ENCODE results near the gene CLASP1. TPM values are rescaled to one million over a fixed set of nuclear protein-coding genes. Genes with fewer than 3 reads are reported as not detected.

CLASP1 gene
- total and polyA plus RNA-seq, 2 experiments from 2014 or later, result 20.1 to 37.4 TPM

DNA sequence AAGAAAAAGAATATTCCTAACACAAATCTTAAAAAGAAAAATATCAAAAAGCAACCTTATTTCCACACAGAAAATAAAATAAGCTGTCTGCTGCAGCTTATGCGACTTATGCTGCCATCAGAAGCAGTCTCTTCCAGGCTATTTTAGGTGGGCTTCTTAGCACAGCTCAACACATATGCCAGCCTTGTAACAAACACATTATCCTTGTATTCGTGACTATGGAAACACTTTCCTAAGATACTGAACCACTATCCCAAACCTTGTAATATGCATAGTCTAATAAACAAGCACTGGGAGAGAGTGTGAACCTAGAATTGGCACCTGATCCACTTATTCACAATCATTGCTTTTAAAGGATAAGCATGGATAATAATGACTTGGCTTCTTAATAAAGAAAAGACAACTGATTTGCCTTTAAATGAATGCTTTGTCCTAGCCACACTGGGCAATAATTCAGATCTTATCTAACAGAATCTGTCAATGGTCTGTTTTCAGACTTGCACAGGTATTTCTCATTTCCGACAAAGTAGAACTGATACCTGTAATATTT, 158.6 kb downstream of the CLASP1 start:
- H3K27ac ChIP-seq, result peak overlapping the region; percentile 52
- H3K79me2 ChIP-seq (ENCODE audit: insufficient read depth), result peaks cover 94% of the 10 kb centered on the region
- no peak for TF ChIP-seq EZH2 (IDR thresholded peaks at IDR 0.05; ENCODE audit: insufficient read depth, poor library complexity, severe bottlenecking)
- TF ChIP-seq EZH2phosphoT487 (IDR thresholded peaks at IDR 0.05; ENCODE audit: insufficient read depth, low read depth), result no peak
- no peaks in the 10 kb centered on the region; the same call in 1 of the 2 replicates for H3K36me3 ChIP-seq (ENCODE audit: low read depth)
- H2AFZ ChIP-seq, result no peak overlapping the region
- H3K4me3 ChIP-seq, result no peak overlapping the region
- H3F3A ChIP-seq (ENCODE audit: insufficient read depth), result peaks cover 30% of the 10 kb centered on the region; the same call in 1 of the 2 replicates
- no peaks in the 10 kb centered on the region for H3K27me3 ChIP-seq (replicated peaks; ENCODE audit: insufficient read depth)
- H3K9ac ChIP-seq, result peak overlapping the region; percentile 1; the same call in 1 of the 2 replicates
- DNase-seq, result no peak
- in situ Hi-C loops (cut with MboI), result no loop called here
- H3K9me3 ChIP-seq (ENCODE audit: low read depth), result no peaks in the 10 kb centered on the region
- 82 to 83% methylated on average over 3 of the region's 3 CpGs for WGBS, 2 experiments (ENCODE audit: low coverage in 1 of 2, low lambda C conversion rate in 2 of 2, missing lambda C conversion rate in 2 of 2)
- no peaks in the 10 kb centered on the region for H4K20me1 ChIP-seq (ENCODE audit: insufficient read depth)
- H3K4me1 ChIP-seq (ENCODE audit: insufficient read depth), result peaks cover 34% of the 10 kb centered on the region
- H3K9me2 ChIP-seq (ENCODE audit: insufficient read depth), result no peaks in the 10 kb centered on the region
- H3K4me2 ChIP-seq (ENCODE audit: unreplicated experiment), result no peak overlapping the region

DNA sequence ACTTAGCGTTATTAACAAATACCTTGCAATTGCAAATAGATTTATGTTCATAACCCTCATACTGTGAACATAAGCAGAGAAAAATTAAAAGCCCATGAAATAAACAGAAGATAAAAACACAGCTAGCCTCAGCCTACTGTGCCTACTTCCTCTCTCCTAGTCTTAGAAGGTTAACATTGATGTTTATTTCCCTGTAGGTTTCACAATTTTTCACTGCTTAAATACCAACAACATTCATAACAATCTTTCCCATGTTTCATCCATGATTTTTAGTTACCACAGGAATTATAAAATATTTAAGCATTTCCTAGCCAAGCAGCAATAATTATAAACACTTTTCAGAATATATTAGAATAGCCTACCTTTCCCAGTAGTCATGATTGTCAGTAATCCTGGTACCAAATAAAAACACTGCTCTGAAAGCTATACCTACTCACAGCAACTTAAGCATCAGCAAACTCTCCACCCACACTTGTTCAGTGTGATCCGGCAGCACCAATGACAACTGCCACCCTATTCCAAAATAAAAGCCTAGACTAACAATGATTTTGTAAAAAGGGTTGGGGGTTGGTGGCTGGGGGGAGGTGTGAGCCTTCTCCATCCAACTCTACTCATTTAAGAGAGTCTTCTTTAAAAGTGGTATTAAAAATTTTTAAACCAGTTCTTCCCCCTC, 159.2 kb downstream of the CLASP1 start:
- no peaks in the 10 kb centered on the region for H3K9me3 ChIP-seq (ENCODE audit: low read depth)

DNA sequence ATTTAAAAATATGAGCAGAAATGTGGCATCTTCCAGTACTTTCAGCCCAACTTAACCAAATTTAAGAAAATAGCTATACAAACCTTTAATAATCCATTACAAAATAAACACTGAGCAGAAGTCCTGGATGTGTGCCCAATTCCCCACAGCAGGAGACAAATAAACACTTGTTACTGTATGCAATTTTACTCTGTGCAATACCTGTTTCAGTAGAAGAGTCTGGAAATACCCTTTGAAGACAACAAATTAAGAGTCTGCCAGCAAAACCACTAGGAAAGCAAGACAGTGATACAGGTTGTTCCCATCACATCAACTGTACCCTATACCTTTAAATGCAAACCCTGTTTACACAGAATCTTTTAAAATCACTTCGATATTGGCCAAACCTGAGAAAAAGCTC, 160.0 kb downstream of the CLASP1 start:
- Histone ChIP-seq H3K9ac (peak overlapping the region; percentile 1; the same call in 1 of the 2 replicates), H3K27me3 (replicated peaks; ENCODE audit: insufficient read depth) (no peaks in the 10 kb centered on the region), H3K27ac (peak overlapping the region; percentile 52; the same call in 1 of the 2 replicates), H3K4me1 (ENCODE audit: insufficient read depth) (peaks cover 46% of the 10 kb centered on the region), H3K4me2 (ENCODE audit: unreplicated experiment) (peak overlapping the region; percentile 17), H3K9me2 (ENCODE audit: insufficient read depth) (no peaks in the 10 kb centered on the region), H4K20me1 (ENCODE audit: insufficient read depth) (no peaks in the 10 kb centered on the region), H3F3A (ENCODE audit: insufficient read depth) (peaks cover 44% of the 10 kb centered on the region), H2AFZ (no peak overlapping the region), H3K9me3 (ENCODE audit: low read depth) (no peaks in the 10 kb centered on the region), H3K79me2 (ENCODE audit: insufficient read depth) (peaks cover 82% of the 10 kb centered on the region), H3K36me3 (ENCODE audit: low read depth) (no peaks in the 10 kb centered on the region; the same call in 1 of the 2 replicates), H3K4me3 (no peak overlapping the region)
- no peak for TF ChIP-seq EZH2phosphoT487 (IDR thresholded peaks at IDR 0.05; ENCODE audit: insufficient read depth, low read depth)
- no peak for TF ChIP-seq EZH2 (IDR thresholded peaks at IDR 0.05; ENCODE audit: insufficient read depth, poor library complexity, severe bottlenecking)
- in situ Hi-C loops (cut with MboI), result no loop called here
- 96 to 100% methylated on average over 1 of the region's 1 CpG for WGBS, 2 experiments (ENCODE audit: low coverage in 1 of 2, low lambda C conversion rate in 2 of 2, missing lambda C conversion rate in 2 of 2)
- DNase-seq, result no peak

More for the DNA sequence above, 159.2 kb downstream of the CLASP1 start:
- Histone ChIP-seq H4K20me1 (ENCODE audit: insufficient read depth) (no peaks in the 10 kb centered on the region), H3K4me1 (ENCODE audit: insufficient read depth) (peaks cover 40% of the 10 kb centered on the region), H3K4me2 (ENCODE audit: unreplicated experiment) (peak overlapping the region; percentile 17), H3K27ac (peak overlapping the region; percentile 52), H3K36me3 (ENCODE audit: low read depth) (no peaks in the 10 kb centered on the region; the same call in 1 of the 2 replicates), H3K4me3 (no peak overlapping the region), H2AFZ (no peak overlapping the region), H3K79me2 (ENCODE audit: insufficient read depth) (peaks cover 90% of the 10 kb centered on the region), H3K27me3 (replicated peaks; ENCODE audit: insufficient read depth) (no peaks in the 10 kb centered on the region), H3K9me2 (ENCODE audit: insufficient read depth) (no peaks in the 10 kb centered on the region), H3K9ac (peak overlapping the region; percentile 1; the same call in 1 of the 2 replicates), H3F3A (ENCODE audit: insufficient read depth) (peaks cover 36% of the 10 kb centered on the region; the same call in 1 of the 2 replicates)
- in situ Hi-C loops (cut with MboI), result no loop called here
- peak; percentile 44 for DNase-seq
- TF ChIP-seq EZH2 (IDR thresholded peaks at IDR 0.05; ENCODE audit: insufficient read depth, poor library complexity, severe bottlenecking), result no peak
- no peak for TF ChIP-seq EZH2phosphoT487 (IDR thresholded peaks at IDR 0.05; ENCODE audit: insufficient read depth, low read depth)
- WGBS, 2 experiments (ENCODE audit: low coverage in 1 of 2, low lambda C conversion rate in 2 of 2, missing lambda C conversion rate in 2 of 2), result 50 to 51% methylated on average over 2 of the region's 2 CpGs

DNA sequence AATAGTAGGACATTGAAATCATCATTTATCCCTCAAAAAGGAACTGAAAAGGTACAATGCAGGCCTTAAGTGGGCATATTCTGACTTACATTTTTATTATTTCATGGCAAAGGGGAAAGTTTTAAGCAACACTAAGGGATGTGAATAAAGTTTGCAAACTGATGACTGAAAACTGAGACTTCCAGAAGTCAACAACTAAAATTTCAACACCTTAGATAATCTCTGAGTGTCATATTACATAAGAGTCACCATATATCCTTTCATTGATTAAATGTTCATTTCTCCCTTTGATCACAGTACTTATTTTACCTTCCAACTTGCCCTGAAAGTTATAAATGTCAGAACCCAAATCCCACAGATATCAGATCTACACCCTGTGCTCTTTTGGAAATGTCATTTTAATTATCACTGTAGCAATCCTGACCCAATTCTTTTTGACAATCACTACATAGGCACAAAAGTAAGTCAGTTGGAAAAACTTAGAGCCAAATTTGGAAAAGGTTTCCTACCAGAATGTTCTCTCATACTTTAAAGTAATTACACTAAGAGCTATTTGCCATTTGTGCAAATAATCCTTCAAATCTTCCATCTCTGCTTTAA, 163.0 kb downstream of the CLASP1 start:
- Histone ChIP-seq H3K27ac (peak overlapping the region; percentile 87), H3K4me2 (ENCODE audit: unreplicated experiment) (no peak overlapping the region), H4K20me1 (ENCODE audit: insufficient read depth) (no peaks in the 10 kb centered on the region), H3F3A (ENCODE audit: insufficient read depth) (peaks cover 65% of the 10 kb centered on the region), H3K4me3 (no peak overlapping the region), H3K9ac (no peak overlapping the region), H3K4me1 (ENCODE audit: insufficient read depth) (peaks cover 63% of the 10 kb centered on the region), H2AFZ (no peak overlapping the region), H3K36me3 (ENCODE audit: low read depth) (no peaks in the 10 kb centered on the region), H3K27me3 (replicated peaks; ENCODE audit: insufficient read depth) (no peaks in the 10 kb centered on the region), H3K9me3 (ENCODE audit: low read depth) (no peaks in the 10 kb centered on the region), H3K79me2 (ENCODE audit: insufficient read depth) (peaks cover 67% of the 10 kb centered on the region), H3K9me2 (ENCODE audit: insufficient read depth) (no peaks in the 10 kb centered on the region)
- in situ Hi-C loops (cut with MboI), result no loop called here
- no peak for DNase-seq
- TF ChIP-seq EZH2 (IDR thresholded peaks at IDR 0.05; ENCODE audit: insufficient read depth, poor library complexity, severe bottlenecking) (no peak), EZH2phosphoT487 (IDR thresholded peaks at IDR 0.05; ENCODE audit: insufficient read depth, low read depth) (no peak)

Data from GM23248 (cell line).